Measurements from ENCODE around the gene SLC49A3. TPM values are rescaled to one million over a fixed set of nuclear protein-coding genes. Genes with fewer than 3 reads are reported as not detected.

Gene SLC49A3
- total RNA-seq, 4 donors from 2014 or later: 1.3 to 3.4 (median 2.2) TPM

GRCh38 chr4:730511-730910, 41.6 kb upstream of the SLC49A3 start:
- TF ChIP-seq POLR2A (IDR thresholded peaks at IDR 0.05) (no peak), CTCF (IDR thresholded peaks at IDR 0.05 in 4 of 5, conservative IDR thresholded peaks at IDR 0.05 in 1 of 5) (no peak)
- DNase-seq (no peak), ATAC-seq (no peak)
- Histone ChIP-seq H3K4me1 (peaks cover 0 to 9% of the 10 kb centered on the region in 2 donors), H3K9me3 (no peaks in the 10 kb centered on the region), H3K27ac (no peak overlapping the region), H3K27me3 (no peaks in the 10 kb centered on the region), H3K36me3 (peaks cover 0 to 33% of the 10 kb centered on the region in 2 donors), H3K4me3 (no peak overlapping the region)
- intact Hi-C loops (cut with DNase I; ENCODE audit: low total_unique reads): no loop called here
- in situ Hi-C loops (cut with MboI; ENCODE audit: low sequenced_read_pairs in 4 of 4): no loop called here

GRCh38 chr4:729336-730315, 40.7 kb upstream of the SLC49A3 start:
- in situ Hi-C loops (cut with MboI; ENCODE audit: low sequenced_read_pairs in 4 of 4): no loop called here
- peaks cover 0 to 24% of the 10 kb centered on the region in 2 donors for H3K36me3 ChIP-seq
- DNase-seq: no peak
- no peaks in the 10 kb centered on the region for H3K27me3 ChIP-seq
- no peak for TF ChIP-seq POLR2A (IDR thresholded peaks at IDR 0.05)
- no peak for ATAC-seq
- H3K9me3 ChIP-seq: no peaks in the 10 kb centered on the region
- peaks cover 0 to 9% of the 10 kb centered on the region in 2 donors for H3K4me1 ChIP-seq
- H3K4me3 ChIP-seq: no peak overlapping the region
- H3K27ac ChIP-seq: no peak overlapping the region
- intact Hi-C loops (cut with DNase I; ENCODE audit: low total_unique reads): no loop called here

- no peaks in the 10 kb centered on the region for H3K27me3 ChIP-seq
- TF ChIP-seq POLR2A (IDR thresholded peaks at IDR 0.05) (no peak), CTCF (IDR thresholded peaks at IDR 0.05 in 4 of 5, conservative IDR thresholded peaks at IDR 0.05 in 1 of 5) (no peak)
- H3K9me3 ChIP-seq: no peaks in the 10 kb centered on the region
- H3K36me3 ChIP-seq: peaks cover 0 to 5% of the 10 kb centered on the region in 2 donors
- DNase-seq (no peak), ATAC-seq (no peak)
- H3K4me3 ChIP-seq: no peak overlapping the region
- intact Hi-C loops (cut with DNase I; ENCODE audit: low total_unique reads): no loop called here
- peaks cover 0 to 9% of the 10 kb centered on the region in 2 donors for H3K4me1 ChIP-seq
- in situ Hi-C loops (cut with MboI; ENCODE audit: low sequenced_read_pairs in 4 of 4): no loop called here
- no peak overlapping the region for H3K27ac ChIP-seq
Measured at GRCh38 chr4:727576-727975, 38.6 kb upstream of the SLC49A3 start.

GRCh38 chr4:726838-727237, 37.9 kb upstream of the SLC49A3 start:
- peak overlapping the region in 2 of 4 donors; percentile 22 to 46 for H3K27ac ChIP-seq
- intact Hi-C loops (cut with DNase I; ENCODE audit: low total_unique reads) (no loop called here), in situ Hi-C loops (cut with MboI; ENCODE audit: low sequenced_read_pairs in 4 of 4) (no loop called here)
- H3K4me1 ChIP-seq: peaks cover 0 to 9% of the 10 kb centered on the region in 2 donors
- DNase-seq: no peak
- no peak overlapping the region for H3K4me3 ChIP-seq
- peak in 1 of 2 donors; percentile 12 for ATAC-seq
- TF ChIP-seq CTCF (IDR thresholded peaks at IDR 0.05 in 4 of 5, conservative IDR thresholded peaks at IDR 0.05 in 1 of 5): no peak
- TF ChIP-seq POLR2A (IDR thresholded peaks at IDR 0.05): no peak
- no peaks in the 10 kb centered on the region for H3K9me3 ChIP-seq
- H3K36me3 ChIP-seq: peaks cover 0 to 5% of the 10 kb centered on the region in 2 donors
- H3K27me3 ChIP-seq: no peaks in the 10 kb centered on the region

GRCh38 chr4:726235-726787, 37.4 kb upstream of the SLC49A3 start:
- in situ Hi-C loops (cut with MboI; ENCODE audit: low sequenced_read_pairs in 4 of 4): no loop called here
- Histone ChIP-seq H3K27me3 (no peaks in the 10 kb centered on the region), H3K27ac (peak overlapping the region in 3 of 4 donors; percentile 22 to 46 (median 37)), H3K9me3 (no peaks in the 10 kb centered on the region), H3K36me3 (peaks cover 0 to 5% of the 10 kb centered on the region in 2 donors), H3K4me3 (no peak overlapping the region), H3K4me1 (peaks cover 0 to 9% of the 10 kb centered on the region in 2 donors)
- ATAC-seq: no peak
- no peak for DNase-seq
- TF ChIP-seq CTCF (IDR thresholded peaks at IDR 0.05 in 4 of 5, conservative IDR thresholded peaks at IDR 0.05 in 1 of 5) (no peak), POLR2A (IDR thresholded peaks at IDR 0.05) (no peak)
- intact Hi-C loops (cut with DNase I; ENCODE audit: low total_unique reads): no loop called here

All from gastrocnemius medialis (tissue), 4 donors.